Measurements from ENCODE around the gene IFNL1.

Gene IFNL1

DNA sequence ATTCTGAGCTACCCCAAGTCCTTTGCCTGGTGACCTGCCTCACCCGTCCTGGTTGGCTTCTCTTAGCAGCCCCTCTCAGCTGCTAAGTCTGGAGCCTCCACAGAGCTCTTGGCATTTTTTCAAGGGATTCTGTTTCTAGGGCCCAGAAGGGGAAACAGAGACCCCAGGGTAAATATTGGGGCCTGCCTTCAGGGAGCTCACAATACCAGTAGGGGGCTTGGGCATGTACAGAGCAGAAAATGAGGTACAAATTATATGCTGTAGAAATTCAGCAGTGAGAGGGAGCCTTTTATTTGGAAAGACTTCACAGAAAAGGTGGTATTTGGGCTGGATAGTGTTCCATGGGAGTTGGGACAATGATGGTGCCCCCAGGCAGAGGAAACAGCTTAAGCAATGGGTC is 49.7 kb downstream of the IFNL1 start:
- H3K27me3 Mint-ChIP-seq (ENCODE audit: low read depth): no peaks in the 10 kb centered on the region
- peak overlapping the region; percentile 92 to 94 (median 93) for H3K4me3 Mint-ChIP-seq
- peaks cover 38% of the 10 kb centered on the region for H3K36me3 Mint-ChIP-seq (ENCODE audit: low read depth)
- H3K27ac Mint-ChIP-seq: peak overlapping the region; percentile 25 to 43 (median 37)
- TF ChIP-seq, protein P1, sequence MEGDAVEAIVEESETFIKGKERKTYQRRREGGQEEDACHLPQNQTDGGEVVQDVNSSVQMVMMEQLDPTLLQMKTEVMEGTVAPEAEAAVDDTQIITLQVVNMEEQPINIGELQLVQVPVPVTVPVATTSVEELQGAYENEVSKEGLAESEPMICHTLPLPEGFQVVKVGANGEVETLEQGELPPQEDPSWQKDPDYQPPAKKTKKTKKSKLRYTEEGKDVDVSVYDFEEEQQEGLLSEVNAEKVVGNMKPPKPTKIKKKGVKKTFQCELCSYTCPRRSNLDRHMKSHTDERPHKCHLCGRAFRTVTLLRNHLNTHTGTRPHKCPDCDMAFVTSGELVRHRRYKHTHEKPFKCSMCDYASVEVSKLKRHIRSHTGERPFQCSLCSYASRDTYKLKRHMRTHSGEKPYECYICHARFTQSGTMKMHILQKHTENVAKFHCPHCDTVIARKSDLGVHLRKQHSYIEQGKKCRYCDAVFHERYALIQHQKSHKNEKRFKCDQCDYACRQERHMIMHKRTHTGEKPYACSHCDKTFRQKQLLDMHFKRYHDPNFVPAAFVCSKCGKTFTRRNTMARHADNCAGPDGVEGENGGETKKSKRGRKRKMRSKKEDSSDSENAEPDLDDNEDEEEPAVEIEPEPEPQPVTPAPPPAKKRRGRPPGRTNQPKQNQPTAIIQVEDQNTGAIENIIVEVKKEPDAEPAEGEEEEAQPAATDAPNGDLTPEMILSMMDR (IDR thresholded peaks at IDR 0.05; ENCODE audit: unreplicated experiment in 3 of 3): no peak
- H3K9me3 Mint-ChIP-seq: no peaks in the 10 kb centered on the region
- peaks cover 68% of the 10 kb centered on the region for H3K4me1 Mint-ChIP-seq

DNA sequence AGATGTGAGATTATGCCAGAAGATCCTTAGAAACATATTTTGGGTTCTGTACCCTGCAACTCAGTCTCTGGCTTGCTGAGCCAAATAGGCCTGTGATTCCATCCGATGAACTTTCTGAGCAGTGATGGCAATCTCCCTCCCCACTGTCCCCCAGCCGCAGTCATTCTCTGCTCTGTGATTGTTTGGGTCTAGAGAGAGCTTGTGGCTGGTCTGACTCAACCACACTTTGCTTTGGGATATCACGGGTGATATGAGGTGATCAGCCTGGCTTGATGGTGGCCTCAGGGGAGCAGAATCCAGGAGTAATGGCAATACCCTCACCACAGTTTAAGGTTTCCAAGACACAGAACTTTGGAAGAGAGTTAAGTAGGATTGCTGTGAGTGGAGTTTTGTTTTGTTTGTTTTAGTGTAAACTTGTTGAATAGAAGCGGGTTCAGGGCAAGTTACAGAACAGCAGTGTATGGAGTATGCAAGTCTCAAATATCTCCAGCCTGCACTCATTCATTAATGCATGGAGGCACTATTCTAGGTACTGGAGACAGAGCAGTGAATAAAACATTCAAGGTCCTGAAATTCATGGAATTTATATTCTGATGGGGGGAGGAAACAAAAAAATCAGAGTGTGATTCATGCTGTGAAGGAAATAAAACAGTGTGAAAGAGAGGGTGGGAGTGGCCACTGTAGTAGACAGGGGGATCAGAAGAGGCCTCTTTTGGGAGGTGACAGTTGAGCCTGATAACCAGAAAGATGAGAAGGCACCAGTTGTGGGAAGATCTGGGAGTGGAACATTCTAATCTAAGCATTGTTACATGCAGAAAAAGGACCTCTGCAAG is 51.3 kb downstream of the IFNL1 start:
- Mint-ChIP-seq H3K9me3 (no peaks in the 10 kb centered on the region), H3K4me1 (peaks cover 70% of the 10 kb centered on the region), H3K27me3 (ENCODE audit: low read depth) (no peaks in the 10 kb centered on the region), H3K36me3 (ENCODE audit: low read depth) (peaks cover 48% of the 10 kb centered on the region), H3K4me3 (no peak overlapping the region), H3K27ac (no peak overlapping the region)
- TF ChIP-seq, protein P1 (IDR thresholded peaks at IDR 0.05; ENCODE audit: unreplicated experiment in 3 of 3): no peak

All from nephron (organoid).